OCI-LY7 (cell line): Measurements from ENCODE around the gene ACER3.

Experiments
- CTCF ChIP-seq: fragments of 200-600 bp; sonication (generic); conservative IDR thresholded peaks from 2 replicates; pipeline ENCODE4 v1.5.1; 2014; ENCODE audit warnings: mild to moderate bottlenecking, antibody characterized with exemption, low read length, moderate library complexity, mixed read lengths
- EZH2phosphoT487 ChIP-seq: fragments of 200-600 bp; sonication (generic); IDR thresholded peaks from 2 replicates; pipeline ENCODE4 v1.6.1; 2018; ENCODE audit warnings: low read depth, borderline replicate concordance, mild to moderate bottlenecking, mixed run types, antibody characterized with exemption, low read length, moderate library complexity, mixed read lengths

GRCh38 chr11:76857781-76858410, 2.8 kb upstream of the ACER3 start:
- no peak for TF ChIP-seq CTCF
- no peak for TF ChIP-seq EZH2phosphoT487
